H1 (cell line): ENCODE measurements around the gene TELO2. TPM values are rescaled to one million over a fixed set of nuclear protein-coding genes. Genes with fewer than 3 reads are reported as not detected.

ENCODE experiments used
- CTCF ChIA-PET: fragments of 300-600 bp; sonication (Branson Sonifier 250); formaldehyde crosslinking; loops from one replicate; lab custom pipeline; 2021; ENCODE audit not compliant: partially characterized antibody; lab: Charles Lee
- POLR2A ChIA-PET: fragments of 300-600 bp; sonication (Branson Sonifier 250); formaldehyde crosslinking; loops from one replicate; lab custom pipeline; 2021; ENCODE audit warnings: inconsistent platforms; ENCODE audit not compliant: partially characterized antibody; lab: Charles Lee
- DNase-seq, 2 experiments: peaks; one replicate each; pipeline versions ENCODE4 v3.0.0 to v3.0.0-alpha.2; 2010 to 2022; ENCODE audit warnings: low spot score in 2 of 2, low read depth in 1 of 2, mixed read lengths in 1 of 2
- FAIRE-seq: peaks from 2 replicates; lab custom pipeline; 2011; peaks lifted over from hg19 to GRCh38; lab: Jason Lieb, UNC
- H2AFZ ChIP-seq: 2 replicates; pipeline ENCODE4 v1.8.1; 2012; ENCODE audit warnings: low read length, inconsistent platforms
- H2AK5ac ChIP-seq: 2 replicates; pipeline ENCODE4 v1.6.1; 2013; ENCODE audit warnings: low read depth, low read length
- H2BK120ac ChIP-seq: replicated peaks from 2 replicates; pipeline ENCODE3; 2013; ENCODE audit warnings: low read depth, low read length, inconsistent platforms
- H2BK12ac ChIP-seq: 2 replicates; pipeline ENCODE4 v1.6.1; 2013; ENCODE audit warnings: low read depth, low read length
- H2BK15ac ChIP-seq: 2 replicates; pipeline ENCODE4 v1.6.1; 2013; ENCODE audit warnings: low read length
- H2BK20ac ChIP-seq: 2 replicates; pipeline ENCODE4 v1.6.1; 2013; ENCODE audit warnings: low read length
- H2BK5ac ChIP-seq: 2 replicates; pipeline ENCODE4 v1.6.1; 2013; ENCODE audit warnings: low read depth, low read length
- H3K14ac ChIP-seq: 2 replicates; pipeline ENCODE4 v1.6.1; 2013; ENCODE audit warnings: inconsistent platforms; ENCODE audit not compliant: insufficient read length
- H3K18ac ChIP-seq: 2 replicates; pipeline ENCODE4 v1.6.1; 2013; ENCODE audit warnings: low read length; ENCODE audit errors: extremely low read depth
- H3K23ac ChIP-seq: 2 replicates; pipeline ENCODE4 v1.6.1; 2013; ENCODE audit warnings: inconsistent platforms; ENCODE audit not compliant: insufficient read length
- H3K23me2 ChIP-seq: 2 replicates; pipeline ENCODE4 v1.6.1; 2013; ENCODE audit warnings: low read depth, low read length
- H3K27ac ChIP-seq: 2 replicates; pipeline ENCODE4 v1.6.1; 2011; ENCODE audit warnings: low read depth, low read length, inconsistent platforms
- H3K27me3 ChIP-seq, 4 experiments: replicated peaks in 1 of 4; 1 replicate in 1 of 4; 2 replicates in 3 of 4; pipeline versions ENCODE4 v1.6.1 to v1.8.1; 2011 to 2013; ENCODE audit warnings: low read length in 3 of 4, mild to moderate bottlenecking in 3 of 4, inconsistent platforms in 2 of 4, mixed read lengths in 2 of 4, moderate library complexity in 1 of 4; ENCODE audit not compliant: control insufficient read depth in 3 of 4, insufficient read depth in 3 of 4; ENCODE audit errors: extremely low read depth in 1 of 4
- H3K36me3 ChIP-seq, 4 experiments: 2 replicates each; pipeline versions ENCODE4 v1.6.1 to v1.8.1; 2011 to 2013; ENCODE audit warnings: mild to moderate bottlenecking in 4 of 4, low read length in 3 of 4, moderate library complexity in 2 of 4, control low read depth in 1 of 4, inconsistent platforms in 1 of 4; ENCODE audit not compliant: insufficient read depth in 4 of 4, control insufficient read depth in 2 of 4
- H3K4ac ChIP-seq: replicated peaks from 2 replicates; pipeline ENCODE3; 2013; ENCODE audit warnings: low read length, low read depth, mixed read lengths, inconsistent platforms; ENCODE audit not compliant: insufficient read length
- H3K4me1 ChIP-seq, 4 experiments: replicated peaks in 1 of 4; 1 replicate in 1 of 4; 2 replicates in 3 of 4; pipeline versions ENCODE4 v1.6.1 to v1.8.1; 2011 to 2013; ENCODE audit warnings: low read length in 3 of 4, inconsistent platforms in 2 of 4, mixed read lengths in 1 of 4; ENCODE audit not compliant: insufficient read depth in 4 of 4, control insufficient read depth in 3 of 4
- H3K4me2 ChIP-seq, 2 experiments: 2 replicates each; pipeline versions ENCODE4 v1.6.1 to v1.8.1; 2011 to 2013; ENCODE audit warnings: low read depth in 2 of 2, low read length in 2 of 2, control low read depth in 1 of 2, inconsistent platforms in 1 of 2, mild to moderate bottlenecking in 1 of 2; ENCODE audit not compliant: insufficient read depth in 1 of 2
- H3K4me3 ChIP-seq, 4 experiments: fragments of 200-600, 300-600 bp in 1 of 4; sonication (generic), shearing (Covaris generic), sonication (Bioruptor Twin) in 1 of 4; 2 replicates each; pipeline versions ENCODE4 v1.5.1 to v1.8.1; 2011 to 2016; ENCODE audit warnings: low read length in 4 of 4, low read depth in 3 of 4, control low read depth in 2 of 4, inconsistent platforms in 2 of 4, mild to moderate bottlenecking in 2 of 4, mixed read lengths in 1 of 4, moderate library complexity in 1 of 4; ENCODE audit not compliant: insufficient read depth in 2 of 4; ENCODE audit errors: extremely low read depth in 1 of 4
- H3K56ac ChIP-seq: replicated peaks from 2 replicates; pipeline ENCODE3; 2013; ENCODE audit warnings: low read depth, mild to moderate bottlenecking, mixed read lengths, low read length, inconsistent platforms; ENCODE audit not compliant: insufficient read length
- H3K79me1 ChIP-seq: 2 replicates; pipeline ENCODE4 v1.6.1; 2013; ENCODE audit warnings: low read depth, low read length, control low read depth
- H3K79me2 ChIP-seq, 2 experiments: 2 replicates each; pipeline versions ENCODE4 v1.6.1 to v1.8.1; 2012 to 2013; ENCODE audit warnings: low read length in 2 of 2, mild to moderate bottlenecking in 2 of 2, inconsistent platforms in 1 of 2; ENCODE audit not compliant: insufficient read depth in 2 of 2, control insufficient read depth in 1 of 2
- H3K9ac ChIP-seq, 4 experiments: replicated peaks in 1 of 4; 1 replicate in 1 of 4; 2 replicates in 3 of 4; pipeline versions ENCODE4 v1.6.1 to v1.8.1; 2011 to 2013; ENCODE audit warnings: low read depth in 3 of 4, low read length in 3 of 4, control low read depth in 2 of 4, mild to moderate bottlenecking in 2 of 4, moderate library complexity in 2 of 4, inconsistent platforms in 1 of 4; ENCODE audit errors: extremely low read depth in 1 of 4
- H3K9me3 ChIP-seq, 2 experiments: 2 replicates each; pipeline versions ENCODE4 v1.6.1 to v1.8.1; 2012 to 2013; ENCODE audit warnings: mild to moderate bottlenecking in 2 of 2, moderate library complexity in 2 of 2, control low read depth in 1 of 2, inconsistent platforms in 1 of 2, low read depth in 1 of 2, low read length in 1 of 2, mixed read lengths in 1 of 2; ENCODE audit not compliant: insufficient read depth in 2 of 2
- H4K20me1 ChIP-seq, 2 experiments: replicated peaks in 1 of 2; 2 replicates each; pipeline versions ENCODE3 to v1.8.1; 2011 to 2013; ENCODE audit warnings: inconsistent platforms in 2 of 2, low read length in 2 of 2, mild to moderate bottlenecking in 1 of 2; ENCODE audit not compliant: insufficient read depth in 2 of 2, control insufficient read depth in 1 of 2
- H4K5ac ChIP-seq: 2 replicates; pipeline ENCODE4 v1.6.1; 2013; ENCODE audit warnings: low read length, low read depth, mixed read lengths, inconsistent platforms; ENCODE audit not compliant: insufficient read length
- H4K8ac ChIP-seq: 2 replicates; pipeline ENCODE4 v1.8.0; 2013; ENCODE audit warnings: mild to moderate bottlenecking, moderate library complexity, low read length, inconsistent platforms; ENCODE audit not compliant: insufficient read depth; ENCODE audit errors: extremely low read depth
- H4K91ac ChIP-seq: replicated peaks from 2 replicates; pipeline ENCODE3; 2013; ENCODE audit warnings: low read length, mixed read lengths, inconsistent platforms; ENCODE audit not compliant: insufficient read length
- EP300 ChIP-seq, 2 experiments: IDR thresholded peaks; 1 replicate in 1 of 2; 2 replicates in 1 of 2; pipeline ENCODE4 v1.6.1; 2011 to 2012; ENCODE audit warnings: low read depth in 2 of 2, low read length in 2 of 2, mild to moderate bottlenecking in 2 of 2, borderline replicate concordance in 1 of 2, inconsistent platforms in 1 of 2, moderate library complexity in 1 of 2
- WGBS, 2 experiments: shearing (Covaris generic) in 1 of 2; methylation state at CpG; one replicate each; pipeline versions ENCODE4 v1.1.6 to v1.1.7; 2013 to 2015; ENCODE audit warnings: low lambda C conversion rate in 2 of 2, mixed read lengths in 2 of 2, inconsistent platforms in 1 of 2, low coverage in 1 of 2, missing lambda C conversion rate in 1 of 2; ENCODE audit not compliant: insufficient replicate concordance in 2 of 2, insufficient coverage in 1 of 2, insufficient read length in 1 of 2; ENCODE audit errors: extremely low coverage in 1 of 2, missing lambda C conversion rate in 1 of 2; 5-methylcytosine and 5-hydroxymethylcytosine counted together
- polyA plus RNA-seq, 7 experiments: library from polyadenylated mRNA; depleted of rRNA in 3 of 7; stranded (reverse) in 5 of 7; unstranded in 2 of 7; fragments of >200 nt in 5 of 7; fragments of 200-250 nt in 2 of 7; gene quantifications; 1 replicate in 5 of 7; 2 replicates in 1 of 7; 4 replicates in 1 of 7; pipeline versions ENCODE4 v1.2.1 to v1.2.3, GENCODE V29; 2011 to 2013; ENCODE audit warnings: missing spikeins in 2 of 7, mixed read lengths in 2 of 7
- total RNA-seq: library from RNA; stranded (reverse); fragmentation: NEBNext Ultra II Directional; extraction: Animal tissue kit (Norgen Biotek cat#: 25700); gene quantifications from 2 replicates; pipeline ENCODE4 v1.2.1, GENCODE V29; 2021

The TELO2 gene
- total and polyA plus RNA-seq, 2 of the 8 experiments (the other 6 are each of a cell fraction or from before 2014, with no cell fraction given) = 39.3 to 64.8 TPM

- Histone ChIP-seq H2BK15ac (no peak overlapping the region), H3K4me2 (no peak overlapping the region), H3K79me2 (no peaks in the 10 kb centered on the region), H3K18ac (no peak overlapping the region), H3K9ac (no peak overlapping the region), H3K9me3 (no peaks in the 10 kb centered on the region), H2BK5ac (no peak overlapping the region), H3K79me1 (no peaks in the 10 kb centered on the region), H3K56ac (no peak overlapping the region), H2BK120ac (no peak overlapping the region), H3K4ac (no peak overlapping the region), H4K5ac (no peak overlapping the region), H2BK12ac (no peak overlapping the region), H2BK20ac (no peak overlapping the region), H3K4me3 (no peak overlapping the region), H4K8ac (no peak overlapping the region), H4K91ac (no peak overlapping the region), H3K4me1 (no peaks in the 10 kb centered on the region), H2AFZ (no peak overlapping the region), H3K23me2 (no peaks in the 10 kb centered on the region), H3K27me3 (no peaks in the 10 kb centered on the region), H4K20me1 (peaks cover 2% of the 10 kb centered on the region in 2 experiments), H3K27ac (no peak overlapping the region), H3K36me3 (no peaks in the 10 kb centered on the region), H3K14ac (no peak overlapping the region), H2AK5ac (no peak overlapping the region), H3K23ac (no peak overlapping the region)
- ChIA-PET POLR2A (no interaction called here), CTCF (interaction anchor here (1.0 to 1.4 kb wide), 4 partner anchors 13 to 112 kb away, joined by 3 to 4 read pairs (median 3); no protein-coding TSS in a partner anchor)
- FAIRE-seq = no peak
- 88% methylated on average over 23 of the region's 26 CpGs; no CpG with 5 or more reads in 1 of the 2 experiments for WGBS, 2 experiments
- TF ChIP-seq EP300 (IDR thresholded peaks at IDR 0.05; ENCODE audit: borderline replicate concordance in 1 of 2, low read depth in 2 of 2, low read length in 2 of 2) = no peak
- no peak for DNase-seq
Measured at GRCh38 chr16:1545044-1546040, 52.2 kb downstream of the TELO2 start.
